Muscle of leg (tissue), 16 donors: ENCODE measurements around the gene NUDT8. TPM values are rescaled to one million over a fixed set of nuclear protein-coding genes. Genes with fewer than 3 reads are reported as not detected.

Experiments
- DNase-seq: peaks from one replicate; pipeline ENCODE4 v3.0.0; 2013
- H3K27ac ChIP-seq: one replicate; pipeline ENCODE4 v1.5.1; 2013; ENCODE audit warnings: mild to moderate bottlenecking, low read length, control low read depth
- H3K27me3 ChIP-seq: one replicate; pipeline ENCODE4 v1.6.1; 2013; ENCODE audit warnings: low read length; ENCODE audit not compliant: control insufficient read depth, insufficient read depth
- H3K36me3 ChIP-seq: one replicate; pipeline ENCODE4 v1.6.1; 2013; ENCODE audit warnings: low read length; ENCODE audit not compliant: control insufficient read depth, insufficient read depth
- H3K4me1 ChIP-seq: one replicate; pipeline ENCODE4 v1.6.1; 2013; ENCODE audit warnings: low read length; ENCODE audit not compliant: control insufficient read depth, insufficient read depth
- H3K4me3 ChIP-seq: one replicate; pipeline ENCODE4 v1.5.1; 2013; ENCODE audit warnings: low read length, control low read depth
- H3K9me3 ChIP-seq: replicated peaks from 2 replicates; pipeline ENCODE4 v1.6.1; 2013; ENCODE audit warnings: low read depth, low read length; ENCODE audit not compliant: control insufficient read depth
- WGBS: methylation state at CpG from one replicate; pipeline ENCODE4 v1.1.5; 2013; ENCODE audit warnings: missing lambda C conversion rate; ENCODE audit not compliant: insufficient coverage; 5-methylcytosine and 5-hydroxymethylcytosine counted together
- long read RNA-seq, 11 donors: transcript quantifications; one replicate each; lab custom pipeline, GENCODE V29; 2026
- polyA plus RNA-seq, 8 donors: library from polyadenylated mRNA; unstranded; fragments of 120-200 nt; gene quantifications; one replicate each; pipeline versions ENCODE4 v1.2.1 to v1.2.3, GENCODE V29; 2013; ENCODE audit warnings: inconsistent platforms in 1 of 8, low replicate concordance in 1 of 8; ENCODE audit not compliant: insufficient read length in 8 of 8, insufficient read depth in 1 of 8
- total RNA-seq: library from RNA; stranded (reverse); fragments of 120-200 nt; gene quantifications from one replicate; pipeline ENCODE4 v1.2.4, GENCODE V29; 2013

The NUDT8 gene
- total RNA-seq: 4.7 TPM
- polyA plus RNA-seq: 1 to 10 TPM; 3.4 to 5.8 (median 4.2) TPM
- long read RNA-seq, donor 1, partial matches to known transcripts: 0 of 4 reads
- long read RNA-seq, donor 1, other reads (novel, unspliced or antisense): 0 of 4 reads
- long read RNA-seq, donor 2, partial matches to known transcripts: 0 of 1 reads
- long read RNA-seq, donor 2, other reads (novel, unspliced or antisense): 0 of 1 reads
- long read RNA-seq, donor 3, partial matches to known transcripts: 0 of 1 reads
- long read RNA-seq, donor 3, other reads (novel, unspliced or antisense): 0 of 1 reads
- long read RNA-seq, donor 4, partial matches to known transcripts: 0 of 2 reads
- long read RNA-seq, donor 4, other reads (novel, unspliced or antisense): 0 of 2 reads
- long read RNA-seq, donor 5, partial matches to known transcripts: 0 of 5 reads
- long read RNA-seq, donor 5, other reads (novel, unspliced or antisense): 0 of 5 reads
- long read RNA-seq, donor 6, partial matches to known transcripts: 0 of 4 reads
- long read RNA-seq, donor 6, other reads (novel, unspliced or antisense): 0 of 4 reads
- long read RNA-seq, donor 7, transcript NUDT8-202 (4 exons, 728 nt): major isoform, 5 of 6 reads
- long read RNA-seq, donor 7, partial matches to known transcripts: 0 of 6 reads
- long read RNA-seq, donor 7, other reads (novel, unspliced or antisense): 0 of 6 reads
- long read RNA-seq, donor 8: 0 reads
- long read RNA-seq, donor 9, partial matches to known transcripts: 0 of 1 reads
- long read RNA-seq, donor 9, other reads (novel, unspliced or antisense): 0 of 1 reads
- long read RNA-seq, donor 10, partial matches to known transcripts: 0 of 3 reads
- long read RNA-seq, donor 10, other reads (novel, unspliced or antisense): 0 of 3 reads
- long read RNA-seq, donor 11, partial matches to known transcripts: 0 of 5 reads
- long read RNA-seq, donor 11, other reads (novel, unspliced or antisense): 0 of 5 reads

DNA sequence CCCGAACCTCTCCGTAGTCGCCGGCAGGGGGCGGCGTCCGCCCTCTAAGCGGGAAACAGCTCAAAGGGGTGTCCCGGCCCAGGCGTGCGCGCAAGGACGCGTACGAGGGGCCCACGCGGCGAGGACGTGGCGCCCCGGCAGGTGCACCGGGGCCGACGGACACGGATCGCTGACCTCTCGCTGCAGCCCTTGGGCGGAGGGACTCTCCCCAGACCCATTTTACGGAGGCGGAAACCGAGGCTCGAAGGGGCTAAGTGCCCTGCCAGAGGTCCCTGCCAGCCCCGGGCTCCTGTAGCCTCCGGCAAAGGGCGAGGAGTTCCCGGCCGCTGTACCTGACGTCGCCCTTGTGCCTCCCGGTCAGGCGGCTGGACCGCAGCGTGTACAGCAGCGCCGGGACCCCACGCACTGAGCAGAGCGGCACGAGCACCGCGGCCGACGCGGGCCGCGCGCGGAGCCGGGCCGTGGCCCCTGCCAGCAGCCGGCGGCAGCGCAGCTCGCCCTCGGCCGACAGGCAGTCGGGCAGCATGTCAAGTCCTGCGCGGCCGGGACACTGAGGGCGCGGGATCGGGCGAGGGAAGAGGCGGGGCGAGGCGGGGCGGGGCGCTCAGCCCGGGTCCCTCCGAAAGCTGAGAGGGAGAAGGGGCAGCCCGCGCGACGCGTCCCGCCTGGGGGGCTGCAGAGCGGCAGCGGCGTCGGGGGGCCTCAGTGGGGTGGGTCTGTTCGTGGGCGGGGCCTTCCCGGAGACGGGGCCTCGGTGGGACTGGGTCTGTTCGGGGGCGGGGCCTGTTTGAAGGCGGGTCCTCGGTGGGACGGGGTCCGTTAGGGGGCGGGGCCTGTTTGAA is at the start of gene NUDT8:
NUDT8 (minus strand) TSS at position 552 of the 842 bp plus-strand sequence; CDS start at position 526, 26 bp downstream.
- peak within 1 kb of the TSS; percentile 92 for H3K27ac ChIP-seq
- H3K4me1 ChIP-seq: peaks cover 14% of the 10 kb centered on the region
- no peaks in the 10 kb centered on the region for H3K27me3 ChIP-seq
- WGBS: under 1% methylated on average over 97 of the region's 102 CpGs
- no peaks in the 10 kb centered on the region for H3K9me3 ChIP-seq
- peak; percentile 89 for DNase-seq
- no peaks in the 10 kb centered on the region for H3K36me3 ChIP-seq
- H3K4me3 ChIP-seq: peak within 1 kb of the TSS; percentile 90

DNA sequence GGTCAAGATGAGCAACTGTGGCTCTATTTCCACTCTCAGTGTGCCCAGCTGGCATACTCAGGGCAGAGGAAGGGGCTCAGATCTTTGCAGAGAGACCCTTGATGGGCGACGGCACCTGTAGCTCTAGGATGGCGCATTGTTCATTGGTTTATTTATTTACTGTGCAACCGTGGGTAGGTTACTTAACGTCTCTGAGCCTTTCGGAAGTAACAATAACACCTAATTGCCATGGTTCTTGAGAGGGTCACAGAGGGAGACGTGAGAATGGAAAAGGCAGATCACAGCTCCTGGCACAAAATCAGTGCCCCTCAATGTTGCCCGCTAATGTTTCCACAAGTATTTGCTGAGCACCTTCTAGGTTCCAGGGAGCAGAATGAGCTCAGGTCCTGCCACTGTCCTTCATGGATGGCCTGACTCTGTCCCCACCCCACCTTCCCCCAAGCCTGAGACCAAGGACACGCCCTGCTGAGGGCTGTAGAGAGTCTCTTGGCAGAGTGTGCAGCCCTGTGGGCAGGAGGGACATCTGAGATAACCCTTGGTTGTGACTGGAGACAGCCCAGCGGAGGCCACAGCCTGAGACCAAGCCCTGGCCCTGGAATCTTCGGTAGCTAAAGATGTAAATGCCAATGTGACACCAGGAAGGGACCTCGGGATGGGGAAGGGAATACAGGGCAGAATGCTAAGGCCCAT is 45.5 kb upstream of the NUDT8 start:
- H3K4me3 ChIP-seq: no peak overlapping the region
- no peak overlapping the region for H3K27ac ChIP-seq
- no peaks in the 10 kb centered on the region for H3K4me1 ChIP-seq
- no peaks in the 10 kb centered on the region for H3K9me3 ChIP-seq
- H3K36me3 ChIP-seq: no peaks in the 10 kb centered on the region
- H3K27me3 ChIP-seq: peaks cover 18% of the 10 kb centered on the region
- no peak for DNase-seq
- WGBS: 90% methylated on average over 12 of the region's 12 CpGs

DNA sequence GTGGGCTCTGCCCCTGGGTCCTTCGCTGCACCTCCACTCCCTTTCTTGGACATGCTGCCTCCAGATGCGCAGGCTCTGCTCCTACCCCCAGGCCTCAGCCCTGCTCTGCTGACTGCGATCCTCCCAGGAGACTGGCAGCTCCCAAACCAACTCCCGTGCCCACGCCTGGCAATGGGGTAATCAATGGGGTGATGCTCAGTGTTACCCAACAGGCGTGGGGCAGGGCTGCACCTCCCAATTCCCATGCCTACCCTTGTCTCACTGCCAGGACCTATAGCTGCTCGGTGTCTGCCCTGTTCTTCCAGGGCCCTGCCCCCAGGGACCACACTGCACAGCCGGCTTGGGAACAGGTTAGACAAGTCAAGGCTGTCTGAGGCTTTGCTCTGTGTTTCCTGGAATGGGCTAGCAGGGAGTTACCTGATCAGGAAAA is 44.7 kb upstream of the NUDT8 start, which contains the start of gene ALDH3B2:
ALDH3B2 (minus strand) TSS at position 182 of the 430 bp plus-strand sequence. CDS start 7,688 bp downstream, outside the sequence.
- no peaks in the 10 kb centered on the region for H3K9me3 ChIP-seq
- no peak within 1 kb of the TSS for H3K4me3 ChIP-seq
- H3K27me3 ChIP-seq: peaks cover 18% of the 10 kb centered on the region
- WGBS: 76% methylated on average over 7 of the region's 8 CpGs
- H3K27ac ChIP-seq: no peak within 1 kb of the TSS
- no peak for DNase-seq
- no peaks in the 10 kb centered on the region for H3K4me1 ChIP-seq
- H3K36me3 ChIP-seq: no peaks in the 10 kb centered on the region

GRCh38 chr11:67673902-67674301 is 44.2 kb upstream of the NUDT8 start:
- H3K27me3 ChIP-seq: peaks cover 18% of the 10 kb centered on the region
- 44% methylated on average over 8 of the region's 8 CpGs for WGBS

GRCh38 chr11:67673358-67673757 is 43.6 kb upstream of the NUDT8 start:
- Histone ChIP-seq H3K4me1 (no peaks in the 10 kb centered on the region), H3K4me3 (no peak overlapping the region), H3K27me3 (peaks cover 18% of the 10 kb centered on the region), H3K36me3 (no peaks in the 10 kb centered on the region), H3K27ac (no peak overlapping the region), H3K9me3 (no peaks in the 10 kb centered on the region)
- whole genome bisulfite sequencing: 84% methylated on average over 5 of the region's 7 CpGs
- no peak for DNase-seq

More at GRCh38 chr11:67673902-67674301, 44.2 kb upstream of the NUDT8 start:
- Histone ChIP-seq H3K4me3 (no peak overlapping the region), H3K9me3 (no peaks in the 10 kb centered on the region), H3K36me3 (no peaks in the 10 kb centered on the region), H3K4me1 (no peaks in the 10 kb centered on the region), H3K27ac (no peak overlapping the region)
- DNase-seq: no peak

DNA sequence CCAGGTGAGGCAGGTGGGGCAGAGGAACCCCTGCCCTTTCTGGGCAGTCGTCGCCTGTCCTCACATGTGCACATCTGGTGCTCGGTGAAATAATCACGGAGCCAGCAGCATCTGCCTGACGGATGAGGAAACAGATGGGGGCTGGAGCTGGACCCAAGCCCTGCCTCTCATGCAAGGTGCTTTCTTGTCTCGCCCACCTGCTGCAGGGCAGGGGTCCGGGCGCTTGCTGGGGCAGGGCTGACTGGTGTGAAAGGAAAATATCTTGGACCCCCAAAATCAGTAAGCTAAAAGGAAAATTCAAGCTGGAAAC is 41.4 kb upstream of the NUDT8 start:
- Histone ChIP-seq H3K27ac (no peak overlapping the region), H3K9me3 (no peaks in the 10 kb centered on the region), H3K36me3 (no peaks in the 10 kb centered on the region), H3K4me1 (no peaks in the 10 kb centered on the region), H3K27me3 (peaks cover 18% of the 10 kb centered on the region), H3K4me3 (no peak overlapping the region)
- DNase-seq: no peak
- 35% methylated on average over 6 of the region's 8 CpGs for WGBS

GRCh38 chr11:67670316-67671210 is 40.8 kb upstream of the NUDT8 start:
- peaks cover 18% of the 10 kb centered on the region for H3K27me3 ChIP-seq
- no peak for DNase-seq
- no peaks in the 10 kb centered on the region for H3K36me3 ChIP-seq
- no peak overlapping the region for H3K27ac ChIP-seq
- no peaks in the 10 kb centered on the region for H3K4me1 ChIP-seq
- H3K9me3 ChIP-seq: no peaks in the 10 kb centered on the region
- WGBS: 75% methylated on average over 21 of the region's 23 CpGs
- H3K4me3 ChIP-seq: no peak overlapping the region

- H3K27me3 ChIP-seq: peaks cover 3% of the 10 kb centered on the region
- WGBS: 44% methylated on average over 3 of the region's 5 CpGs
- no peaks in the 10 kb centered on the region for H3K36me3 ChIP-seq
- no peak overlapping the region for H3K27ac ChIP-seq
- no peaks in the 10 kb centered on the region for H3K9me3 ChIP-seq
- no peak for DNase-seq
- no peaks in the 10 kb centered on the region for H3K4me1 ChIP-seq
- no peak overlapping the region for H3K4me3 ChIP-seq
Measured at GRCh38 chr11:67668192-67668551, 38.4 kb upstream of the NUDT8 start.
